Measurements from ENCODE around the gene MAPK11.

Gene MAPK11

GRCh38 chr22:50293441-50294318 lies 23.5 kb upstream of the MAPK11 start:
- DNase-seq = no peak

GRCh38 chr22:50292643-50293440 lies 22.7 kb upstream of the MAPK11 start:
- DNase-seq = peak; percentile 17

- DNase-seq = no peak
Measured at GRCh38 chr22:50289942-50290630, 19.9 kb upstream of the MAPK11 start.

GRCh38 chr22:50289151-50289941 lies 19.2 kb upstream of the MAPK11 start:
- no peak for DNase-seq

- no peak for DNase-seq
Measured at GRCh38 chr22:50287731-50288130, 17.6 kb upstream of the MAPK11 start.

GRCh38 chr22:50286701-50287318 lies 16.6 kb upstream of the MAPK11 start:
- no peak for DNase-seq

GRCh38 chr22:50286275-50286674 lies 16.1 kb upstream of the MAPK11 start:
- no peak for DNase-seq

- no peak for DNase-seq
Measured at GRCh38 chr22:50285568-50286229, 15.5 kb upstream of the MAPK11 start.

GRCh38 chr22:50284479-50284878 lies 14.3 kb upstream of the MAPK11 start:
- DNase-seq = no peak

- DNase-seq = no peak
Measured at GRCh38 chr22:50283821-50284220, 13.6 kb upstream of the MAPK11 start.

- no peak for DNase-seq
Measured at GRCh38 chr22:50282361-50283155, 12.4 kb upstream of the MAPK11 start.

- DNase-seq = no peak
Measured at GRCh38 chr22:50281957-50282356, 11.8 kb upstream of the MAPK11 start.

GRCh38 chr22:50281384-50281760 lies 11.2 kb upstream of the MAPK11 start:
- DNase-seq = no peak

GRCh38 chr22:50280708-50281383 lies 10.7 kb upstream of the MAPK11 start:
- no peak for DNase-seq

GRCh38 chr22:50280022-50280707 lies 10.0 kb upstream of the MAPK11 start:
- no peak for DNase-seq

GRCh38 chr22:50278956-50279619 lies 8.9 kb upstream of the MAPK11 start:
- DNase-seq = no peak

- no peak for DNase-seq
Measured at GRCh38 chr22:50278461-50278860, 8.3 kb upstream of the MAPK11 start.

GRCh38 chr22:50277761-50278160 lies 7.6 kb upstream of the MAPK11 start:
- DNase-seq = no peak

- no peak for DNase-seq
Measured at GRCh38 chr22:50276143-50276542, 6.0 kb upstream of the MAPK11 start.

All from KG1 (cell line).